ENCODE results near the gene PHC3. TPM values are rescaled to one million over a fixed set of nuclear protein-coding genes. Genes with fewer than 3 reads are reported as not detected.
"Not testable (repeated sequence)": the region's sequence is repeated elsewhere in the genome, so short reads cannot be mapped to it uniquely, and the experiment has no call there.

PHC3 gene
- total RNA-seq, 2 experiments from 2014 or later, result 74.5 TPM

DNA sequence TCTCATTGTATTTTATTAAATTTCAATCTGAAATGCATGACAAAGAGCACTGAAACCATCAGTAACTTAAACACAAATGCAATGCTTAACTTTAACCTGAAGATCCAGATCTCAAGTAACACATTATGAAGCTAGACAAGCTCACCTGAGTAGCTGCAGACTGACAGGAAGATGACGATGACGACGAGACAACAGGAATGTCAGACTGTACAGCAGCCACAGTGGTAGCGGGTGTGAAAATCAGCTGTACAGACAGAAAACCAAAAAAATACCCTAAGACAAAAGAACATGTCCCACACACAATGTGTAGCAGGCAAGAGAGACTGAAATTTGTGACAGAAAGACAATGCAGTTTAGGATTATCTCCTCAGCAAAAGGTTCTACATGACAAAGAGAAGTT, 36.3 kb downstream of the PHC3 start:
- no peak overlapping the region for H3K27ac Mint-ChIP-seq
- no peak overlapping the region for H3K4me3 Mint-ChIP-seq
- DNase-seq, result no peak
- H3K36me3 Mint-ChIP-seq (ENCODE audit: low read depth), result peaks cover 43% of the 10 kb centered on the region
- ChIA-PET POLR2A (interaction anchor here (1.1 to 1.2 kb wide), 2 partner anchors 17 to 36 kb away, joined by 3 read pairs; partner anchors contain the start of gene PHC3), CTCF (no interaction called here)
- no peaks in the 10 kb centered on the region for H3K27me3 Mint-ChIP-seq
- no peaks in the 10 kb centered on the region for H3K9me3 Mint-ChIP-seq
- peaks cover 10% of the 10 kb centered on the region for H3K4me1 Mint-ChIP-seq

- no peak overlapping the region for H3K4me3 Mint-ChIP-seq
- H3K36me3 Mint-ChIP-seq (ENCODE audit: low read depth), result peaks cover 36% of the 10 kb centered on the region
- no peak for DNase-seq
- no peak overlapping the region for H3K27ac Mint-ChIP-seq
- H3K4me1 Mint-ChIP-seq, result peaks cover 10% of the 10 kb centered on the region
- ChIA-PET POLR2A (no interaction called here), CTCF (no interaction called here)
- H3K27me3 Mint-ChIP-seq, result no peaks in the 10 kb centered on the region
- H3K9me3 Mint-ChIP-seq, result no peaks in the 10 kb centered on the region
These were observed 37.1 kb downstream of the PHC3 start for GRCh38 chr3:170144437-170144843.

GRCh38 chr3:170142373-170142772, 39.2 kb downstream of the PHC3 start:
- ChIA-PET CTCF (no interaction called here), POLR2A (no interaction called here)
- Mint-ChIP-seq H3K9me3 (no peaks in the 10 kb centered on the region), H3K36me3 (ENCODE audit: low read depth) (peaks cover 30% of the 10 kb centered on the region), H3K4me3 (no peak overlapping the region), H3K27ac (no peak overlapping the region), H3K27me3 (no peaks in the 10 kb centered on the region), H3K4me1 (peaks cover 11% of the 10 kb centered on the region)
- no peak for DNase-seq

DNA sequence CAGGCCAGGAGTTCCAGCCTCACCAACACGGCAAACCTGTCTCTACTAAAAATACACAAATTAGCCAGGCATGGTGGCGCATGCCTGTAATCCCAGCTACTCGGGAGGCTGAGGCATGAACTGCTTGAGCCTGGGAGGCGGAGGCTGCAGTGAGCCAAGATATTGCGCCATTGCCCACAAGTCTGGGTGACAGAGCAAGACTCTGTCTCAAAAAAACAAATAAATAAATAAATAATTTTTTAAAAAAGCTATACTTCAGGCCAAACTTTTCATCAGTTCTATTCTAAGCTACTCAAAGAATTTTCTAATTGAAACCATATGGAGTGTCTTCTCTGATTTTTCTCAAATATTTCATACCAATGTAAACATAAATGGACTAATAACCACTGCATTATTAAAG, 43.5 kb downstream of the PHC3 start:
- Mint-ChIP-seq H3K27ac (no peak overlapping the region), H3K9me3 (peaks cover 7% of the 10 kb centered on the region), H3K36me3 (ENCODE audit: low read depth) (peaks cover 51% of the 10 kb centered on the region), H3K27me3 (no peaks in the 10 kb centered on the region), H3K4me1 (peaks cover 6% of the 10 kb centered on the region), H3K4me3 (no peak overlapping the region)
- ChIA-PET CTCF (no interaction called here), POLR2A (no interaction called here)
- DNase-seq, result no peak

- Mint-ChIP-seq H3K4me3 (no peak overlapping the region), H3K4me1 (peaks cover 23% of the 10 kb centered on the region), H3K36me3 (ENCODE audit: low read depth) (peaks cover 71% of the 10 kb centered on the region), H3K27me3 (no peaks in the 10 kb centered on the region), H3K9me3 (peaks cover 10% of the 10 kb centered on the region), H3K27ac (no peak overlapping the region)
- DNase-seq, result no peak
- POLR2A ChIA-PET, result interaction anchor here (0.6 kb wide), 1 partner anchor 269 kb away, joined by 3 read pairs; no protein-coding TSS in a partner anchor
- CTCF ChIA-PET, result interaction anchor here (0.6 kb wide), 1 partner anchor 14 kb away, joined by 5 read pairs; no protein-coding TSS in a partner anchor
These were observed 49.2 kb downstream of the PHC3 start for GRCh38 chr3:170132335-170132734.

DNA sequence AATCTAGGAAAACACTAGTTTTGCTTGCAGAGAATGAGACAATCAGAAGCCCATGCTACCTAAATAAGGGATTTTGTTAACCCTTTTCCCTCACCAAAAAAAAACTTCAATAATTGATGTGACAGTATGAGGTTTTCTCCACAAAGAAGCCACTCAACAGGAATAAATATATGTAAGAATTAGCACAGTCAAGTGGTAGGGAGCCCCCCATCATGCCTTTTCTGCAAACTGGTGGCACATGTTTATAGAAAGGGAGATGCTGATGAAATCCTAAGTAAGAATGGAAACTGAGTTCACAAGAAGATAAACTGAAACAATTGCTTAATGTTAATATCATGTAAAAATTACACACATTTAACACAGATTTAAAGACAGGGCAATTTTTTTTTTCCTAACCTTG, 51.0 kb downstream of the PHC3 start:
- H3K27ac Mint-ChIP-seq, result no peak overlapping the region

DNA sequence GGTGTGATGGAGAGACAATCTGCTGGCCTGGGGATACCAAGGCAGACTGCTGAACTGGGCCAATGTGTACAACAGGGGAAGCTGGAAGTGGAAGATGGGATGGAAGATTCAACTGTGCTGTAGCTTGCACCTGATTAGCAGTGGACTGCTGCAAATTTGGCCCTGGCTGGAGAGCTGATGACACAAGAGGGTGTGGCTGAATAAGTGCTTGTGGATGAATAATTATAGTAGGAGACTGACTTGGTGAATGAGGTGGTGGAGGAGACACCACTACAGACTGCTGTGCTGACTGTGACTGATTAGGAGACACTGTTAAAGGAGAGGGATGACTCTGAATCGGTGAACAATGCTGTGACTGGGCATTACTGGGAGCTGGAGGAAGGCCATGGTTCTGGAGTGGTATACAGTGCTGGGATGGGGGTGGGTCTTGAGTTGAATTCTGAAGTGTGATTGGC, 52.5 kb downstream of the PHC3 start:
- no peaks in the 10 kb centered on the region for H3K27me3 Mint-ChIP-seq
- H3K9me3 Mint-ChIP-seq, result peaks cover 5% of the 10 kb centered on the region
- ChIA-PET CTCF (interaction anchor here (1.3 kb wide), 1 partner anchor 28 kb away, joined by 3 read pairs; no protein-coding TSS in a partner anchor), POLR2A (interaction anchor here (0.6 to 2.7 kb wide), 8 partner anchors 17 to 229 kb away, joined by 3 to 9 read pairs (median 3); partner anchors contain the start of genes PHC3 and SKIL)
- H3K36me3 Mint-ChIP-seq (ENCODE audit: low read depth), result peaks cover 52% of the 10 kb centered on the region
- no peak for DNase-seq
- H3K4me1 Mint-ChIP-seq, result peaks cover 23% of the 10 kb centered on the region
- H3K27ac Mint-ChIP-seq, result peak overlapping the region; percentile 61
- no peak overlapping the region for H3K4me3 Mint-ChIP-seq

More for the DNA sequence above, 51.0 kb downstream of the PHC3 start:
- no peak for DNase-seq
- Mint-ChIP-seq H3K4me1 (peaks cover 23% of the 10 kb centered on the region), H3K9me3 (peaks cover 10% of the 10 kb centered on the region), H3K4me3 (no peak overlapping the region), H3K27me3 (no peaks in the 10 kb centered on the region), H3K36me3 (ENCODE audit: low read depth) (peaks cover 62% of the 10 kb centered on the region)
- ChIA-PET CTCF (no interaction called here), POLR2A (no interaction called here)

DNA sequence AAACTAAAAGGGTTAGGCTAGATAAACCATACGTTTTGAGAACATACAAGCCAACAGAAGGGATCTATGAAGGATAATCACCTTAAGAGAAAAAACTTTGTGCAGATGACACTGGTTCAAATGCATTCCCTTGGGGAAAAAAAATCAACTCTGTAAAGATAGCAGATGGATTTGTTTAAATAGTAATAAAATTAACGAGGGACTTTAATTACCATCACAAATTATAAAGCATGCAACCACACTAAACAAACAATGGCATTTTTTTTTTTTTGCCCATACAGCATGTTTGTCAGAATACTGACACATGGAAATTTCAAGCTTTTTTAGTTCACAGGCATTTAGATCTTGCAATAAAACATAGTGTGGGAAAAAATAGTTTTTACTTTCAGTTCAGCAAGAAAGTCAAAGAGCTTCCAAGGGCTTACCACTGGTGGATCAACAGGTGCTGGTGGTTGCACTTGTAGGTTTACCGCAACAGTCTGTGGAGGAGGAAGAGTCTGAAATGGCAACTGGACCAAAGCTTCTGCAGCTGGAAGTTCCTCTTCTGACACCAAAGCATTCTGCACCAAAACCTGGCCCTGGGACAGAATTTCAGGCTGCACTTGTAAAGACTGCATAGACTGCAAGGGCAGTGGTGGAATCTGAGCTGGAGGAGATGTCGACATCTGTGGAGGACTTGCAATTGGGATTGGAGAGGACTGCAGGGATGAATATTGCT, 53.1 kb downstream of the PHC3 start:
- Mint-ChIP-seq H3K4me3 (no peak overlapping the region), H3K4me1 (peaks cover 19% of the 10 kb centered on the region), H3K27me3 (no peaks in the 10 kb centered on the region), H3K27ac (peak overlapping the region; percentile 61), H3K36me3 (ENCODE audit: low read depth) (peaks cover 47% of the 10 kb centered on the region), H3K9me3 (peaks cover 3% of the 10 kb centered on the region)
- CTCF ChIA-PET, result interaction anchor here (1.3 kb wide), 1 partner anchor 28 kb away, joined by 3 read pairs; no protein-coding TSS in a partner anchor
- POLR2A ChIA-PET, result interaction anchor here (0.9 to 2.7 kb wide), 7 partner anchors 17 to 229 kb away, joined by 3 to 9 read pairs (median 3); partner anchors contain the start of genes PHC3 and SKIL
- peak; percentile 38 for DNase-seq

DNA sequence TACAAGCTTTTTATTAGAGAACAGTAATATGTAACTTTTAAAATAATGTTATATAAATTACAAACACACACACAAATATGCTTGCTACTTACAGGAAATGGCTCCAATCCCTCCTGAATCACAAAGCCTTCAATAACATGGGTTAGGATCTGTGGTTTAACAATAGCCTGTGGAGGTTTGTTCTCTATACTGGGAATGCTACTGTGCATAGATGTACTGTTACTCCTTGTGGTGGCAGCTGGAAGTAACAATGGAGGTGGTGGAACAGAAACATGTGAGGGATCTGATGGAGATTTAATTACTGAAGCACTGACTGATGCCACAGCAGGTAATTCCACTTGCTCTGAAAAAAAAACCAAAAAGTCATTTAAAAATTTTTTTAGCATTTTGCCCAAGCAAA, 64.4 kb downstream of the PHC3 start:
- H3K27ac Mint-ChIP-seq, result peak overlapping the region; percentile 25
- peaks cover 2% of the 10 kb centered on the region for H3K4me1 Mint-ChIP-seq
- H3K9me3 Mint-ChIP-seq, result no peaks in the 10 kb centered on the region
- H3K27me3 Mint-ChIP-seq, result no peaks in the 10 kb centered on the region
- no peak for DNase-seq
- H3K4me3 Mint-ChIP-seq, result no peak overlapping the region
- ChIA-PET CTCF (no interaction called here), POLR2A (no interaction called here)
- H3K36me3 Mint-ChIP-seq (ENCODE audit: low read depth), result peaks cover 51% of the 10 kb centered on the region

- H3K4me1 Mint-ChIP-seq, result peaks cover 15% of the 10 kb centered on the region
- H3K4me3 Mint-ChIP-seq, H3K9me3 Mint-ChIP-seq, CTCF ChIA-PET, H3K27ac Mint-ChIP-seq, H3K27me3 Mint-ChIP-seq, POLR2A ChIA-PET, DNase-seq: not testable (repeated sequence)
- peaks cover 53% of the 10 kb centered on the region for H3K36me3 Mint-ChIP-seq (ENCODE audit: low read depth)
These were observed 67.4 kb downstream of the PHC3 start for GRCh38 chr3:170114165-170114564.

GRCh38 chr3:170111147-170111771, 70.3 kb downstream of the PHC3 start:
- no peaks in the 10 kb centered on the region for H3K9me3 Mint-ChIP-seq
- no peak for DNase-seq
- no peak overlapping the region for H3K4me3 Mint-ChIP-seq
- H3K27ac Mint-ChIP-seq, result no peak overlapping the region
- H3K4me1 Mint-ChIP-seq, result peaks cover 19% of the 10 kb centered on the region
- no peaks in the 10 kb centered on the region for H3K27me3 Mint-ChIP-seq
- ChIA-PET CTCF (no interaction called here), POLR2A (interaction anchor here (1.0 kb wide), 1 partner anchor 10 kb away, joined by 3 read pairs; no protein-coding TSS in a partner anchor)
- H3K36me3 Mint-ChIP-seq (ENCODE audit: low read depth), result peaks cover 52% of the 10 kb centered on the region

GRCh38 chr3:170109579-170110293, 71.8 kb downstream of the PHC3 start:
- CTCF ChIA-PET, result no interaction called here
- POLR2A ChIA-PET, result interaction anchor here (0.9 to 1.0 kb wide), 2 partner anchors 9 to 14 kb away, joined by 3 read pairs; no protein-coding TSS in a partner anchor

GRCh38 chr3:170108955-170109354, 72.6 kb downstream of the PHC3 start:
- Mint-ChIP-seq H3K36me3 (ENCODE audit: low read depth) (peaks cover 48% of the 10 kb centered on the region), H3K4me1 (peaks cover 19% of the 10 kb centered on the region), H3K27ac (no peak overlapping the region), H3K9me3 (no peaks in the 10 kb centered on the region), H3K27me3 (no peaks in the 10 kb centered on the region), H3K4me3 (no peak overlapping the region)
- no peak for DNase-seq
- ChIA-PET POLR2A (interaction anchor here (0.9 to 1.0 kb wide), 2 partner anchors 9 to 15 kb away, joined by 3 read pairs; no protein-coding TSS in a partner anchor), CTCF (no interaction called here)

More at GRCh38 chr3:170109579-170110293, 71.8 kb downstream of the PHC3 start:
- Mint-ChIP-seq H3K4me3 (no peak overlapping the region), H3K4me1 (peaks cover 19% of the 10 kb centered on the region), H3K9me3 (no peaks in the 10 kb centered on the region), H3K27me3 (no peaks in the 10 kb centered on the region), H3K27ac (peak overlapping the region; percentile 41), H3K36me3 (ENCODE audit: low read depth) (peaks cover 48% of the 10 kb centered on the region)
- DNase-seq, result no peak

Measured in activated CD4-positive, alpha-beta memory T cell treated with anti-CD3 and anti-CD28 coated beads, Interleukin-2, amount 10 ng/mL, durations not matched to agents 7 days and 5 days (primary cell).